HEK293 (cell line): ENCODE data around the gene ZNF227.

Source experiments
- KLF10 ChIP-seq: fragments of 450-650 bp; IDR thresholded peaks from 2 replicates; pipeline ENCODE4 v1.5.1; 2018; ENCODE audit warnings: missing biosample characterization, mild to moderate bottlenecking, missing genetic modification characterization
- ZFP41 ChIP-seq: fragments of 450-650 bp; formaldehyde crosslinking; IDR thresholded peaks from 2 replicates; pipeline ENCODE4 v1.5.1; 2016; ENCODE audit warnings: missing biosample characterization, missing genetic modification characterization, borderline replicate concordance
- ZFP69B ChIP-seq: fragments of 450-650 bp; formaldehyde crosslinking; IDR thresholded peaks from 2 replicates; pipeline ENCODE4 v1.5.1; 2016; ENCODE audit warnings: missing biosample characterization, missing genetic modification characterization
- ZNF114 ChIP-seq: fragments of 450-650 bp; formaldehyde crosslinking; IDR thresholded peaks from 2 replicates; pipeline ENCODE4 v1.5.0; 2017; ENCODE audit warnings: missing biosample characterization, missing genetic modification characterization
- ZNF132 ChIP-seq: fragments of 450-650 bp; formaldehyde crosslinking; IDR thresholded peaks from 2 replicates; pipeline ENCODE4 v1.5.1; 2017; ENCODE audit warnings: missing biosample characterization, missing genetic modification characterization, borderline replicate concordance
- ZNF175 ChIP-seq: fragments of 450-650 bp; formaldehyde crosslinking; IDR thresholded peaks from 2 replicates; pipeline ENCODE4 v1.5.1; 2016; ENCODE audit warnings: missing biosample characterization, missing genetic modification characterization
- ZNF211 ChIP-seq: fragments of 450-650 bp; formaldehyde crosslinking; IDR thresholded peaks from 2 replicates; pipeline ENCODE4 v1.5.1; 2016; ENCODE audit warnings: low read depth, missing biosample characterization, missing genetic modification characterization
- ZNF214 ChIP-seq: fragments of 450-650 bp; formaldehyde crosslinking; IDR thresholded peaks from 2 replicates; pipeline ENCODE4 v1.5.1; 2017; ENCODE audit warnings: missing biosample characterization, mild to moderate bottlenecking, missing genetic modification characterization, borderline replicate concordance
- ZNF221 ChIP-seq: fragments of 450-650 bp; formaldehyde crosslinking; IDR thresholded peaks from 2 replicates; pipeline ENCODE4 v1.5.1; 2017; ENCODE audit warnings: missing biosample characterization, missing genetic modification characterization, borderline replicate concordance
- ZNF23 ChIP-seq: fragments of 450-650 bp; formaldehyde crosslinking; IDR thresholded peaks from 2 replicates; pipeline ENCODE4 v1.5.1; 2016; ENCODE audit warnings: missing biosample characterization, missing genetic modification characterization, borderline replicate concordance
- ZNF280C ChIP-seq: fragments of 450-650 bp; formaldehyde crosslinking; IDR thresholded peaks from 2 replicates; pipeline ENCODE4 v1.5.1; 2016; ENCODE audit warnings: missing biosample characterization, missing genetic modification characterization
- ZNF280D ChIP-seq: fragments of 450-650 bp; formaldehyde crosslinking; IDR thresholded peaks from 2 replicates; pipeline ENCODE4 v1.5.1; 2016; ENCODE audit warnings: missing biosample characterization, missing genetic modification characterization
- ZNF341 ChIP-seq: fragments of 450-650 bp; formaldehyde crosslinking; IDR thresholded peaks from 2 replicates; pipeline ENCODE4; 2016; ENCODE audit warnings: low read depth, missing biosample characterization, missing genetic modification characterization
- ZNF394 ChIP-seq: fragments of 450-650 bp; formaldehyde crosslinking; IDR thresholded peaks from 2 replicates; pipeline ENCODE4 v1.5.1; 2016; ENCODE audit warnings: missing biosample characterization, missing genetic modification characterization, mild to moderate bottlenecking, moderate library complexity, borderline replicate concordance
- ZNF48 ChIP-seq: fragments of 450-650 bp; formaldehyde crosslinking; IDR thresholded peaks from 2 replicates; pipeline ENCODE4 v1.5.1; 2016; ENCODE audit warnings: missing biosample characterization, missing genetic modification characterization
- ZNF510 ChIP-seq: fragments of 450-650 bp; formaldehyde crosslinking; IDR thresholded peaks from 2 replicates; pipeline ENCODE4 v1.5.1; 2018; ENCODE audit warnings: mild to moderate bottlenecking, missing genetic modification characterization, missing biosample characterization; ENCODE audit not compliant: insufficient replicate concordance
- ZNF518A ChIP-seq: fragments of 450-650 bp; formaldehyde crosslinking; conservative IDR thresholded peaks from 2 replicates; pipeline ENCODE4 v1.5.1; 2016; ENCODE audit warnings: low read depth, missing biosample characterization, missing genetic modification characterization
- ZNF521 ChIP-seq: fragments of 450-650 bp; formaldehyde crosslinking; IDR thresholded peaks from 2 replicates; pipeline ENCODE4 v1.5.1; 2017; ENCODE audit warnings: missing biosample characterization, mild to moderate bottlenecking, missing genetic modification characterization
- ZNF621 ChIP-seq: fragments of 450-650 bp; formaldehyde crosslinking; IDR thresholded peaks from 2 replicates; pipeline ENCODE4 v1.5.1; 2017; ENCODE audit warnings: missing biosample characterization, missing genetic modification characterization
- ZNF626 ChIP-seq: fragments of 450-650 bp; sonication (Bioruptor Pico); formaldehyde crosslinking; IDR thresholded peaks from 2 replicates; pipeline ENCODE4 v1.5.1; 2018; ENCODE audit warnings: missing biosample characterization, missing genetic modification characterization, inconsistent platforms
- ZNF664 ChIP-seq: fragments of 450-650 bp; formaldehyde crosslinking; IDR thresholded peaks from 2 replicates; pipeline ENCODE4 v1.5.1; 2016; ENCODE audit warnings: missing biosample characterization, missing genetic modification characterization
- ZNF776 ChIP-seq: fragments of 450-650 bp; formaldehyde crosslinking; IDR thresholded peaks from 2 replicates; pipeline ENCODE4 v1.5.0; 2017; ENCODE audit warnings: missing biosample characterization, missing genetic modification characterization, borderline replicate concordance
- ZNF777 ChIP-seq: fragments of 450-650 bp; formaldehyde crosslinking; IDR thresholded peaks from 2 replicates; pipeline ENCODE4 v1.5.1; 2017; ENCODE audit warnings: missing biosample characterization, missing genetic modification characterization, borderline replicate concordance
- ZNF830 ChIP-seq: fragments of 450-650 bp; IDR thresholded peaks from 2 replicates; pipeline ENCODE4 v1.5.0; 2018; ENCODE audit warnings: missing biosample characterization, missing genetic modification characterization, low read depth, mild to moderate bottlenecking, moderate library complexity
- ZNF843 ChIP-seq: fragments of 450-650 bp; formaldehyde crosslinking; IDR thresholded peaks from 2 replicates; pipeline ENCODE4 v1.5.1; 2016; ENCODE audit warnings: missing biosample characterization, missing genetic modification characterization
- ZSCAN30 ChIP-seq: fragments of 450-650 bp; IDR thresholded peaks from 2 replicates; pipeline ENCODE4 v1.5.1; 2018; ENCODE audit warnings: missing biosample characterization, mild to moderate bottlenecking, missing genetic modification characterization, moderate library complexity
- TF ChIP-seq, protein P1 (sequence below): fragments of 450-650 bp; IDR thresholded peaks from 2 replicates; pipeline ENCODE4 v1.5.1; 2018; ENCODE audit warnings: missing biosample characterization, missing genetic modification characterization
- TF ChIP-seq, protein P2 (sequence below): fragments of 450-650 bp; formaldehyde crosslinking; IDR thresholded peaks from 2 replicates; pipeline ENCODE4 v1.5.1; 2016; ENCODE audit warnings: missing biosample characterization, missing genetic modification characterization

Gene ZNF227

DNA sequence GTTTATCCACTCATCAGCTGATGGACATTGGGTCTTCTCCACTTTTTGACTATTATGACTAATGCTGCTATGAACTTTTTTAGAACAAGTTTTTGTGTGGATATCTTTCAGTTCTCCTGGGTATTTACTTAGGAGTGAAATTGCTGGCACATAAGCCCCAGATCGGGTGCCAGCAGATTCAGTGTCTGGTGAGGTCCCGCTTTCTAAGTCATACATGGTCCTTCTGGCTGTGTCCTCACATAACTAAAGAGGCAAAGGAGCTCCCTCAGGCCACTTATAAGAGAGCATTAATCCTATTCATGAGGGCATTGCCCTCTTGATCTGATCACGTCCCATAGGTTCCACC lies 48.0 kb upstream of the ZNF227 start (continued):
- TF ChIP-seq, protein P1, sequence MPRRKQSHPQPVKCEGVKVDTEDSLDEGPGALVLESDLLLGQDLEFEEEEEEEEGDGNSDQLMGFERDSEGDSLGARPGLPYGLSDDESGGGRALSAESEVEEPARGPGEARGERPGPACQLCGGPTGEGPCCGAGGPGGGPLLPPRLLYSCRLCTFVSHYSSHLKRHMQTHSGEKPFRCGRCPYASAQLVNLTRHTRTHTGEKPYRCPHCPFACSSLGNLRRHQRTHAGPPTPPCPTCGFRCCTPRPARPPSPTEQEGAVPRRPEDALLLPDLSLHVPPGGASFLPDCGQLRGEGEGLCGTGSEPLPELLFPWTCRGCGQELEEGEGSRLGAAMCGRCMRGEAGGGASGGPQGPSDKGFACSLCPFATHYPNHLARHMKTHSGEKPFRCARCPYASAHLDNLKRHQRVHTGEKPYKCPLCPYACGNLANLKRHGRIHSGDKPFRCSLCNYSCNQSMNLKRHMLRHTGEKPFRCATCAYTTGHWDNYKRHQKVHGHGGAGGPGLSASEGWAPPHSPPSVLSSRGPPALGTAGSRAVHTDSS: peak; percentile 66; the same call in 1 of the 2 replicates
- TF ChIP-seq ZNF175 (tag by site-specific recombination) (no peak), ZNF830 (tag by site-specific recombination) (no peak), ZNF211 (tag by site-specific recombination) (no peak), ZNF664 (tag by site-specific recombination) (no peak), ZNF518A (tag by site-specific recombination) (no peak), ZNF48 (no peak), KLF10 (tag by site-specific recombination) (0 out of 2 replicates have a peak, but pooled peaks have one; percentile 45), ZNF221 (tag by site-specific recombination) (no peak), ZNF510 (tag by site-specific recombination) (peak; percentile 24), ZNF394 (tag by site-specific recombination) (no peak), ZNF626 (tag by site-specific recombination) (peak; percentile 19; the same call in 1 of the 2 replicates), ZNF23 (tag by site-specific recombination) (no peak), ZSCAN30 (tag by site-specific recombination) (no peak), ZNF341 (tag by site-specific recombination) (no peak), ZNF214 (tag by site-specific recombination) (peak; percentile 49; the same call in 1 of the 2 replicates), ZNF776 (tag by site-specific recombination) (no peak), ZNF280D (tag by site-specific recombination) (no peak), ZFP69B (tag by site-specific recombination) (no peak), ZNF621 (tag by site-specific recombination) (no peak), ZNF114 (tag by site-specific recombination) (0 out of 2 replicates have a peak, but pooled peaks have one; percentile 22), ZNF132 (tag by site-specific recombination) (0 out of 2 replicates have a peak, but pooled peaks have one; percentile 2), ZNF777 (tag by site-specific recombination) (no peak; the same call in 1 of the 2 replicates), ZFP41 (tag by site-specific recombination) (no peak), ZNF521 (tag by site-specific recombination) (no peak), ZNF280C (tag by site-specific recombination) (no peak), ZNF843 (tag by site-specific recombination) (no peak)
- TF ChIP-seq, protein P2, sequence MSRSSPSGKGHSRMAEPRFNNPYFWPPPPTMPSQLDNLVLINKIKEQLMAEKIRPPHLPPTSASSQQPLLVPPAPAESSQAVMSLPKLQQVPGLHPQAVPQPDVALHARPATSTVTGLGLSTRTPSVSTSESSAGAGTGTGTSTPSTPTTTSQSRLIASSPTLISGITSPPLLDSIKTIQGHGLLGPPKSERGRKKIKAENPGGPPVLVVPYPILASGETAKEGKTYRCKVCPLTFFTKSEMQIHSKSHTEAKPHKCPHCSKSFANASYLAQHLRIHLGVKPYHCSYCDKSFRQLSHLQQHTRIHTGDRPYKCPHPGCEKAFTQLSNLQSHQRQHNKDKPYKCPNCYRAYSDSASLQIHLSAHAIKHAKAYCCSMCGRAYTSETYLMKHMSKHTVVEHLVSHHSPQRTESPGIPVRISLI: 0 out of 2 replicates have a peak, but pooled peaks have one; percentile 6
